Lung (tissue), 12 donors: ENCODE data around the gene GARNL3. TPM values are rescaled to one million over a fixed set of nuclear protein-coding genes. Genes with fewer than 3 reads are reported as not detected.

Experiments used
- ATAC-seq: fragments of 200-7000 bp; cut with Tn5 transposase; one replicate; pipeline ENCODE4 v1.9.1; 2020; ENCODE audit warnings: moderate number of reproducible peaks; ENCODE audit not compliant: insufficient read depth, low FRiP score
- DNase-seq, 3 donors: peaks; one replicate each; pipeline ENCODE4 v3.0.0-alpha.2; 2013 to 2017
- H3K27ac ChIP-seq, 2 donors: one replicate each; pipeline ENCODE4 v1.5.1; 2013; ENCODE audit warnings: mild to moderate bottlenecking in 2 of 2, moderate library complexity in 2 of 2, control low read depth in 1 of 2, inconsistent platforms in 1 of 2, low read depth in 1 of 2, low read length in 1 of 2
- H3K27me3 ChIP-seq, 3 donors: one replicate each; pipeline ENCODE4 v1.5.1; 2013; ENCODE audit warnings: low read length in 2 of 3; ENCODE audit not compliant: control insufficient read depth in 3 of 3, insufficient read depth in 3 of 3
- H3K36me3 ChIP-seq, 4 donors: one replicate each; pipeline ENCODE4 v1.5.1; 2013; ENCODE audit warnings: low read length in 4 of 4, mild to moderate bottlenecking in 1 of 4, moderate library complexity in 1 of 4; ENCODE audit not compliant: control insufficient read depth in 4 of 4, insufficient read depth in 4 of 4
- H3K4me1 ChIP-seq, 5 donors: one replicate each; pipeline ENCODE4 v1.5.1; 2013; ENCODE audit warnings: low read length in 5 of 5, mild to moderate bottlenecking in 2 of 5, moderate library complexity in 1 of 5; ENCODE audit not compliant: control insufficient read depth in 5 of 5, insufficient read depth in 5 of 5
- H3K4me3 ChIP-seq: one replicate; pipeline ENCODE4 v1.5.1; 2013; ENCODE audit warnings: mild to moderate bottlenecking, control low read depth, moderate library complexity
- H3K9ac ChIP-seq, 2 donors: one replicate each; pipeline ENCODE4 v1.5.1; 2013; ENCODE audit warnings: low read length in 2 of 2, control low read depth in 1 of 2; ENCODE audit not compliant: insufficient read depth in 1 of 2
- H3K9me3 ChIP-seq, 4 donors: one replicate each; pipeline ENCODE4 v1.5.1; 2013; ENCODE audit warnings: low read length in 3 of 4, mild to moderate bottlenecking in 1 of 4, moderate library complexity in 1 of 4; ENCODE audit not compliant: control insufficient read depth in 4 of 4, insufficient read depth in 3 of 4
- WGBS, 2 donors: extraction: QIAGEN DNeasy Blood & Tissue Kit; methylation state at CpG; one replicate each; pipeline ENCODE4 v1.1.7; 2013; 5-methylcytosine and 5-hydroxymethylcytosine counted together
- polyA plus RNA-seq, 2 donors: library from polyadenylated mRNA; stranded (reverse); fragments of 200-250 nt; gene quantifications; one replicate each; pipeline ENCODE4 v1.2.1, GENCODE V29; 2013
- total RNA-seq, 2 donors: library from RNA; depleted of rRNA in 1 of 2; stranded (reverse); fragments of >200 nt in 1 of 2; gene quantifications; one replicate each; pipeline ENCODE4 v1.2.1, GENCODE V29; 2014 to 2021
- TF ChIP-seq, protein P1 (sequence below): IDR thresholded peaks from 2 replicates; pipeline ENCODE4 v1.5.1; 2012; ENCODE audit warnings: mild to moderate bottlenecking; ENCODE audit errors: control extremely low read depth, extremely low read depth
- donor health status: control.
- donor health status: control.
- donor health status: Bipolar disorder and iron deficiency.
- donor health status: healthy.
- donor health status: DM: yes; HTN: yes; CAD: no.

Gene GARNL3
- total and polyA plus RNA-seq, 4 donors = 1.5 to 31.1 (median 4.4) TPM

DNA sequence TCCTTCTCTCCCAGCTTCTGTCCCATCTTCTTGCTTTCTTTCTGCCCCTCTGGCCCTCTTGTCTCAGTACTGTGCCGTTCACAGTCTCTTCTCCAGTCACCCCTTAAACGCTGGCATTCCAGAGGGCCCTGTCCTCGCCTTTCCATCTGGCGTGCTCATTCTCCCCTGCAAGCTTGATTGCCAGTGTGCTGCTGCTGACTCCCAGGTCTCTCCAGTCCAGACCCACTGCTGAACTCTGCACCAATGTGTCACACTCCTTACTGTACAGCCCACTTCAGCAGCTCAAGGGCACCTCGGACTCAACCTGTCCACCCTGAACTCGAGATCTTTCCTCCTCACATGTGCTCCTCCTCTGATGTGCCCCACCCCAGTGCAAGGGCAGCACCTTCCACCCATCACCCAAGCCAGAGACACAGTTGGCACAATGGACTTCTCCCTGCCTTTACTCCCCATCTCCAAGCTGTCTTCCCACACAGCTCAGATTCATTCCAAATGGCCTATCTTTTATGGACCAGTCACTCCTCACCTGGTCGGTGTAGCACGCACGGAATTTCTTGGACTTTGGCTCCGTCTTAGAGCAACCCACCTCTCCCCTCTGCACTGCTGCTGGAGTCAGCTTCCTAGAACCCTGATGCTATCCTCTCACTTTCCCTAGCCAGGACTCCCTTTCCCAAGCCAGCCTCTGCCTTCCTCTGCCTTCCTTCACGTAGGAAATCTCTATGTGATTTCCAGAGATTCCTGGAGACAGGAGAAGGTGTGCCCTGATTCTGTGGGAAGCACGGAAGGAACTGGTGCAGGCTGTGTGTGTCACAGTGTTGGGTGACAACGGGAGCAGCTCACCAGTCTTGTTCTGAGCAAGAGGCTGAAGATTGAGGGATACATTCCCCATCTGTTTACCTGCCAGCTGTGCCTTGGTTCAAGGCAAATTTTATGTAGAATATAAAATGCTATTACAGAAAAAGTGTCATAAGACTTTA is 106.4 kb downstream of the GARNL3 start:
- no peaks in the 10 kb centered on the region for H3K27me3 ChIP-seq
- TF ChIP-seq, protein P1, sequence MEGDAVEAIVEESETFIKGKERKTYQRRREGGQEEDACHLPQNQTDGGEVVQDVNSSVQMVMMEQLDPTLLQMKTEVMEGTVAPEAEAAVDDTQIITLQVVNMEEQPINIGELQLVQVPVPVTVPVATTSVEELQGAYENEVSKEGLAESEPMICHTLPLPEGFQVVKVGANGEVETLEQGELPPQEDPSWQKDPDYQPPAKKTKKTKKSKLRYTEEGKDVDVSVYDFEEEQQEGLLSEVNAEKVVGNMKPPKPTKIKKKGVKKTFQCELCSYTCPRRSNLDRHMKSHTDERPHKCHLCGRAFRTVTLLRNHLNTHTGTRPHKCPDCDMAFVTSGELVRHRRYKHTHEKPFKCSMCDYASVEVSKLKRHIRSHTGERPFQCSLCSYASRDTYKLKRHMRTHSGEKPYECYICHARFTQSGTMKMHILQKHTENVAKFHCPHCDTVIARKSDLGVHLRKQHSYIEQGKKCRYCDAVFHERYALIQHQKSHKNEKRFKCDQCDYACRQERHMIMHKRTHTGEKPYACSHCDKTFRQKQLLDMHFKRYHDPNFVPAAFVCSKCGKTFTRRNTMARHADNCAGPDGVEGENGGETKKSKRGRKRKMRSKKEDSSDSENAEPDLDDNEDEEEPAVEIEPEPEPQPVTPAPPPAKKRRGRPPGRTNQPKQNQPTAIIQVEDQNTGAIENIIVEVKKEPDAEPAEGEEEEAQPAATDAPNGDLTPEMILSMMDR = no peak
- 86 to 94% methylated on average over 13 of the region's 13 CpGs for WGBS, 2 donors
- H3K4me1 ChIP-seq = peaks cover 0 to 6% (median 0%) of the 10 kb centered on the region in 5 donors
- H3K9ac ChIP-seq = no peak overlapping the region
- no peak for ATAC-seq
- no peak overlapping the region for H3K4me3 ChIP-seq
- H3K9me3 ChIP-seq = no peaks in the 10 kb centered on the region
- no peak overlapping the region for H3K27ac ChIP-seq
- H3K36me3 ChIP-seq = peaks cover 0 to 2% (median 0%) of the 10 kb centered on the region in 4 donors
- no peak for DNase-seq

DNA sequence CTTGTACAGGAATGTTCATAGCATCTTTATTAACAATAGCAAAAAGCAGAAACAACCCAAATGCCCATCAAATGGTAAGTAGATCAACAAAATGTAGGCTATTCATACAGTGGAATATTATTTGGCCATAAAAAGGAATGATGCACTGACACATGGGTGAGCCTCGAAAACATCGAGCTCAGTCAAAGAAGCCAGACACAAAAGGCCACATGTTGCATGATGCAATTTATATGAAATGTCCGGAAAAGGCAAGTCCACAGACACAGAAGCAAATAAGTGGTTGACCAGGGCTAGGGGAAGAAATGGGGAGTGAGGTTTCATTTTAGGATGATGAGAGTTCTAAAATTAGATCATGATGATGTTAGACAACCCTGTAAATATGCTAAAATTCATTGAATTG is 115.9 kb downstream of the GARNL3 start:
- Histone ChIP-seq H3K27ac (no peak overlapping the region), H3K9me3 (peaks cover 0 to 4% (median 0%) of the 10 kb centered on the region in 4 donors), H3K4me3 (no peak overlapping the region), H3K9ac (no peak overlapping the region), H3K27me3 (no peaks in the 10 kb centered on the region), H3K4me1 (no peaks in the 10 kb centered on the region), H3K36me3 (no peaks in the 10 kb centered on the region)
- DNase-seq (no peak), ATAC-seq (no peak)
- WGBS, 2 donors = 94 to 98% methylated on average over 3 of the region's 3 CpGs
- TF ChIP-seq, protein P1 = no peak

DNA sequence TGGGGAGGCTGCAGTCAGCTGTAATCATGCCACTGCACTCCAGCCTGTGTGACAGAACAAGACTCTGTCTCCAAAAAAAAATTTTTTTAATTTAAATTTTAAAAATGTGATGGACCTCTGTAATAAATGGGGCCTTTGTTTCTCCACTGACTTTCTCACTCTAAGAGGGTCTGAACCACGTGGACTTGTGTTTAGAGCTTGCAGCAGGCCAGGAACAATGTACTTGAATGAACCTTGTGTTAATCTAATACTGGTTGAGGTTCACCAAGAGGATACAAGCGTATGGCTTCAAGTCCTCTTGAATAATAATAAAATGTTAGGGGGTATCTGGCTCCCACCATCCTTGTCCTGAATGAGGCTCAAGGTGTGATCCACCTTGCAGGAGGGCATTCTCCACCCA is 118.0 kb downstream of the GARNL3 start:
- DNase-seq (no peak), ATAC-seq (no peak)
- Histone ChIP-seq H3K4me1 (no peaks in the 10 kb centered on the region), H3K36me3 (no peaks in the 10 kb centered on the region), H3K9me3 (peaks cover 0 to 4% (median 0%) of the 10 kb centered on the region in 4 donors), H3K27ac (no peak overlapping the region), H3K27me3 (no peaks in the 10 kb centered on the region), H3K4me3 (no peak overlapping the region), H3K9ac (no peak overlapping the region)
- TF ChIP-seq, protein P1 = no peak
- WGBS, 2 donors = 79 to 88% methylated on average over 2 of the region's 2 CpGs
